Measurements from ENCODE around the gene ADGRB3.

DNA sequence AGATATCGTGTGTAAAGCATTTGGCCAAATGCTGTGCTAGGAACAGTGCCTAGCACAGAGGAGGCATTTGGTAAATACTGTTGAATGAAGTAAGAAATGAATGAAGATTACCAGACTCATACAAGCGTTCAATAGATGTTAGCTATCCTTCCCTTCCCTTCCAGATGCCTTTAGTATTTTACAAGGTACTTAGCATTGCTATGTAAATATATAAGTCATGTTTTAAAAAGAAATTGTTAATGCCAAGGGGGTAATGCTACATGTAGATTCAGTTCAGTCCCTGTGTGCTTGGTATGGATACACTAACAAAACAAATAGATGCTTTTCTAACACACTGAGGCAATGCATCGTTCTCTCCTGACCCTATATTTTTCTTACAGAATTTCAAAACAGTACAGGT, 407.2 kb downstream of the ADGRB3 start:
- no peak for TF ChIP-seq POLR2A (IDR thresholded peaks at IDR 0.05)
- TF ChIP-seq, protein P1, sequence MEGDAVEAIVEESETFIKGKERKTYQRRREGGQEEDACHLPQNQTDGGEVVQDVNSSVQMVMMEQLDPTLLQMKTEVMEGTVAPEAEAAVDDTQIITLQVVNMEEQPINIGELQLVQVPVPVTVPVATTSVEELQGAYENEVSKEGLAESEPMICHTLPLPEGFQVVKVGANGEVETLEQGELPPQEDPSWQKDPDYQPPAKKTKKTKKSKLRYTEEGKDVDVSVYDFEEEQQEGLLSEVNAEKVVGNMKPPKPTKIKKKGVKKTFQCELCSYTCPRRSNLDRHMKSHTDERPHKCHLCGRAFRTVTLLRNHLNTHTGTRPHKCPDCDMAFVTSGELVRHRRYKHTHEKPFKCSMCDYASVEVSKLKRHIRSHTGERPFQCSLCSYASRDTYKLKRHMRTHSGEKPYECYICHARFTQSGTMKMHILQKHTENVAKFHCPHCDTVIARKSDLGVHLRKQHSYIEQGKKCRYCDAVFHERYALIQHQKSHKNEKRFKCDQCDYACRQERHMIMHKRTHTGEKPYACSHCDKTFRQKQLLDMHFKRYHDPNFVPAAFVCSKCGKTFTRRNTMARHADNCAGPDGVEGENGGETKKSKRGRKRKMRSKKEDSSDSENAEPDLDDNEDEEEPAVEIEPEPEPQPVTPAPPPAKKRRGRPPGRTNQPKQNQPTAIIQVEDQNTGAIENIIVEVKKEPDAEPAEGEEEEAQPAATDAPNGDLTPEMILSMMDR (IDR thresholded peaks at IDR 0.05 in 8 of 11, conservative IDR thresholded peaks at IDR 0.05 in 3 of 11): no peak
- TF ChIP-seq POLR2AphosphoS5 (IDR thresholded peaks at IDR 0.05): no peak

Measured in spleen (tissue), 7 donors.